ENCODE results near the gene ABLIM2. TPM values are rescaled to one million over a fixed set of nuclear protein-coding genes. Genes with fewer than 3 reads are reported as not detected.

The ABLIM2 gene
- total and polyA plus RNA-seq, 2 experiments from 2014 or later: 1.5 to 4.3 TPM

DNA sequence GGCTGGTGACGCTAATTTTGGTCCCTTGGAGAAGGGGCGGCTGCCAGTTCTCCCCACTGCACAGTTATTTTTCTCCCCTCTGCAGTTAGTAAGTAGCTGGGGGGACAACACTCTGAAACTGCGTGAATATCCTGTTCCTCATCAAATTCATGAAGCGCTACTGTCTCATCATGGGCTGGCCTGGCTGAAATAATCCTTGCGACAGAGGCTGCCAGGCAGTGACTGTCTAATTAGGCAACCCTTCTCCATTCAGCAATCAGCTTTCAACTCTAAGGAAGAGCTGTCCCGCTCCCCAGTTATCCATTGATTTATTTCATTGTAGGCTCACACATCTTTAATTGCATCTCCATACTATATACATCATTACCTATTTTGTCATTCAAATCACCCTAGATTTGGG, 48.7 kb upstream of the ABLIM2 start:
- no peaks in the 10 kb centered on the region for H3K36me3 ChIP-seq (ENCODE audit: insufficient read depth)
- no peak overlapping the region for H3K4me3 ChIP-seq
- no peaks in the 10 kb centered on the region for H3K4me1 ChIP-seq (ENCODE audit: insufficient read depth)
- no peak for TF ChIP-seq NANOG (IDR thresholded peaks at IDR 0.05; ENCODE audit: borderline replicate concordance)
- TF ChIP-seq, protein P1, sequence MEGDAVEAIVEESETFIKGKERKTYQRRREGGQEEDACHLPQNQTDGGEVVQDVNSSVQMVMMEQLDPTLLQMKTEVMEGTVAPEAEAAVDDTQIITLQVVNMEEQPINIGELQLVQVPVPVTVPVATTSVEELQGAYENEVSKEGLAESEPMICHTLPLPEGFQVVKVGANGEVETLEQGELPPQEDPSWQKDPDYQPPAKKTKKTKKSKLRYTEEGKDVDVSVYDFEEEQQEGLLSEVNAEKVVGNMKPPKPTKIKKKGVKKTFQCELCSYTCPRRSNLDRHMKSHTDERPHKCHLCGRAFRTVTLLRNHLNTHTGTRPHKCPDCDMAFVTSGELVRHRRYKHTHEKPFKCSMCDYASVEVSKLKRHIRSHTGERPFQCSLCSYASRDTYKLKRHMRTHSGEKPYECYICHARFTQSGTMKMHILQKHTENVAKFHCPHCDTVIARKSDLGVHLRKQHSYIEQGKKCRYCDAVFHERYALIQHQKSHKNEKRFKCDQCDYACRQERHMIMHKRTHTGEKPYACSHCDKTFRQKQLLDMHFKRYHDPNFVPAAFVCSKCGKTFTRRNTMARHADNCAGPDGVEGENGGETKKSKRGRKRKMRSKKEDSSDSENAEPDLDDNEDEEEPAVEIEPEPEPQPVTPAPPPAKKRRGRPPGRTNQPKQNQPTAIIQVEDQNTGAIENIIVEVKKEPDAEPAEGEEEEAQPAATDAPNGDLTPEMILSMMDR (conservative IDR thresholded peaks at IDR 0.05; ENCODE audit: low read depth in 2 of 2): no peak
- no peak for TF ChIP-seq STAT1 (IDR thresholded peaks at IDR 0.05; ENCODE audit: unreplicated experiment)
- no peak for TF ChIP-seq CREB1 (CRISPR knock-in tag; IDR thresholded peaks at IDR 0.05; ENCODE audit: low read depth)
- no peak for TF ChIP-seq ZNF331 (CRISPR knock-in tag; IDR thresholded peaks at IDR 0.05; ENCODE audit: low read depth)
- no peak for TF ChIP-seq ZNF114 (CRISPR knock-in tag; IDR thresholded peaks at IDR 0.05)
- TF ChIP-seq, protein P2, sequence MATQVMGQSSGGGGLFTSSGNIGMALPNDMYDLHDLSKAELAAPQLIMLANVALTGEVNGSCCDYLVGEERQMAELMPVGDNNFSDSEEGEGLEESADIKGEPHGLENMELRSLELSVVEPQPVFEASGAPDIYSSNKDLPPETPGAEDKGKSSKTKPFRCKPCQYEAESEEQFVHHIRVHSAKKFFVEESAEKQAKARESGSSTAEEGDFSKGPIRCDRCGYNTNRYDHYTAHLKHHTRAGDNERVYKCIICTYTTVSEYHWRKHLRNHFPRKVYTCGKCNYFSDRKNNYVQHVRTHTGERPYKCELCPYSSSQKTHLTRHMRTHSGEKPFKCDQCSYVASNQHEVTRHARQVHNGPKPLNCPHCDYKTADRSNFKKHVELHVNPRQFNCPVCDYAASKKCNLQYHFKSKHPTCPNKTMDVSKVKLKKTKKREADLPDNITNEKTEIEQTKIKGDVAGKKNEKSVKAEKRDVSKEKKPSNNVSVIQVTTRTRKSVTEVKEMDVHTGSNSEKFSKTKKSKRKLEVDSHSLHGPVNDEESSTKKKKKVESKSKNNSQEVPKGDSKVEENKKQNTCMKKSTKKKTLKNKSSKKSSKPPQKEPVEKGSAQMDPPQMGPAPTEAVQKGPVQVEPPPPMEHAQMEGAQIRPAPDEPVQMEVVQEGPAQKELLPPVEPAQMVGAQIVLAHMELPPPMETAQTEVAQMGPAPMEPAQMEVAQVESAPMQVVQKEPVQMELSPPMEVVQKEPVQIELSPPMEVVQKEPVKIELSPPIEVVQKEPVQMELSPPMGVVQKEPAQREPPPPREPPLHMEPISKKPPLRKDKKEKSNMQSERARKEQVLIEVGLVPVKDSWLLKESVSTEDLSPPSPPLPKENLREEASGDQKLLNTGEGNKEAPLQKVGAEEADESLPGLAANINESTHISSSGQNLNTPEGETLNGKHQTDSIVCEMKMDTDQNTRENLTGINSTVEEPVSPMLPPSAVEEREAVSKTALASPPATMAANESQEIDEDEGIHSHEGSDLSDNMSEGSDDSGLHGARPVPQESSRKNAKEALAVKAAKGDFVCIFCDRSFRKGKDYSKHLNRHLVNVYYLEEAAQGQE (IDR thresholded peaks at IDR 0.05; ENCODE audit: unreplicated experiment): no peak
- TF ChIP-seq JUNB (IDR thresholded peaks at IDR 0.05; ENCODE audit: unreplicated experiment): no peak
- no peak for TF ChIP-seq POLR2AphosphoS5 (IDR thresholded peaks at IDR 0.05; ENCODE audit: low read depth)
- TF ChIP-seq, protein P3, sequence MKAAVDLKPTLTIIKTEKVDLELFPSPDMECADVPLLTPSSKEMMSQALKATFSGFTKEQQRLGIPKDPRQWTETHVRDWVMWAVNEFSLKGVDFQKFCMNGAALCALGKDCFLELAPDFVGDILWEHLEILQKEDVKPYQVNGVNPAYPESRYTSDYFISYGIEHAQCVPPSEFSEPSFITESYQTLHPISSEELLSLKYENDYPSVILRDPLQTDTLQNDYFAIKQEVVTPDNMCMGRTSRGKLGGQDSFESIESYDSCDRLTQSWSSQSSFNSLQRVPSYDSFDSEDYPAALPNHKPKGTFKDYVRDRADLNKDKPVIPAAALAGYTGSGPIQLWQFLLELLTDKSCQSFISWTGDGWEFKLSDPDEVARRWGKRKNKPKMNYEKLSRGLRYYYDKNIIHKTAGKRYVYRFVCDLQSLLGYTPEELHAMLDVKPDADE (IDR thresholded peaks at IDR 0.05): no peak
- TF ChIP-seq, protein P4, sequence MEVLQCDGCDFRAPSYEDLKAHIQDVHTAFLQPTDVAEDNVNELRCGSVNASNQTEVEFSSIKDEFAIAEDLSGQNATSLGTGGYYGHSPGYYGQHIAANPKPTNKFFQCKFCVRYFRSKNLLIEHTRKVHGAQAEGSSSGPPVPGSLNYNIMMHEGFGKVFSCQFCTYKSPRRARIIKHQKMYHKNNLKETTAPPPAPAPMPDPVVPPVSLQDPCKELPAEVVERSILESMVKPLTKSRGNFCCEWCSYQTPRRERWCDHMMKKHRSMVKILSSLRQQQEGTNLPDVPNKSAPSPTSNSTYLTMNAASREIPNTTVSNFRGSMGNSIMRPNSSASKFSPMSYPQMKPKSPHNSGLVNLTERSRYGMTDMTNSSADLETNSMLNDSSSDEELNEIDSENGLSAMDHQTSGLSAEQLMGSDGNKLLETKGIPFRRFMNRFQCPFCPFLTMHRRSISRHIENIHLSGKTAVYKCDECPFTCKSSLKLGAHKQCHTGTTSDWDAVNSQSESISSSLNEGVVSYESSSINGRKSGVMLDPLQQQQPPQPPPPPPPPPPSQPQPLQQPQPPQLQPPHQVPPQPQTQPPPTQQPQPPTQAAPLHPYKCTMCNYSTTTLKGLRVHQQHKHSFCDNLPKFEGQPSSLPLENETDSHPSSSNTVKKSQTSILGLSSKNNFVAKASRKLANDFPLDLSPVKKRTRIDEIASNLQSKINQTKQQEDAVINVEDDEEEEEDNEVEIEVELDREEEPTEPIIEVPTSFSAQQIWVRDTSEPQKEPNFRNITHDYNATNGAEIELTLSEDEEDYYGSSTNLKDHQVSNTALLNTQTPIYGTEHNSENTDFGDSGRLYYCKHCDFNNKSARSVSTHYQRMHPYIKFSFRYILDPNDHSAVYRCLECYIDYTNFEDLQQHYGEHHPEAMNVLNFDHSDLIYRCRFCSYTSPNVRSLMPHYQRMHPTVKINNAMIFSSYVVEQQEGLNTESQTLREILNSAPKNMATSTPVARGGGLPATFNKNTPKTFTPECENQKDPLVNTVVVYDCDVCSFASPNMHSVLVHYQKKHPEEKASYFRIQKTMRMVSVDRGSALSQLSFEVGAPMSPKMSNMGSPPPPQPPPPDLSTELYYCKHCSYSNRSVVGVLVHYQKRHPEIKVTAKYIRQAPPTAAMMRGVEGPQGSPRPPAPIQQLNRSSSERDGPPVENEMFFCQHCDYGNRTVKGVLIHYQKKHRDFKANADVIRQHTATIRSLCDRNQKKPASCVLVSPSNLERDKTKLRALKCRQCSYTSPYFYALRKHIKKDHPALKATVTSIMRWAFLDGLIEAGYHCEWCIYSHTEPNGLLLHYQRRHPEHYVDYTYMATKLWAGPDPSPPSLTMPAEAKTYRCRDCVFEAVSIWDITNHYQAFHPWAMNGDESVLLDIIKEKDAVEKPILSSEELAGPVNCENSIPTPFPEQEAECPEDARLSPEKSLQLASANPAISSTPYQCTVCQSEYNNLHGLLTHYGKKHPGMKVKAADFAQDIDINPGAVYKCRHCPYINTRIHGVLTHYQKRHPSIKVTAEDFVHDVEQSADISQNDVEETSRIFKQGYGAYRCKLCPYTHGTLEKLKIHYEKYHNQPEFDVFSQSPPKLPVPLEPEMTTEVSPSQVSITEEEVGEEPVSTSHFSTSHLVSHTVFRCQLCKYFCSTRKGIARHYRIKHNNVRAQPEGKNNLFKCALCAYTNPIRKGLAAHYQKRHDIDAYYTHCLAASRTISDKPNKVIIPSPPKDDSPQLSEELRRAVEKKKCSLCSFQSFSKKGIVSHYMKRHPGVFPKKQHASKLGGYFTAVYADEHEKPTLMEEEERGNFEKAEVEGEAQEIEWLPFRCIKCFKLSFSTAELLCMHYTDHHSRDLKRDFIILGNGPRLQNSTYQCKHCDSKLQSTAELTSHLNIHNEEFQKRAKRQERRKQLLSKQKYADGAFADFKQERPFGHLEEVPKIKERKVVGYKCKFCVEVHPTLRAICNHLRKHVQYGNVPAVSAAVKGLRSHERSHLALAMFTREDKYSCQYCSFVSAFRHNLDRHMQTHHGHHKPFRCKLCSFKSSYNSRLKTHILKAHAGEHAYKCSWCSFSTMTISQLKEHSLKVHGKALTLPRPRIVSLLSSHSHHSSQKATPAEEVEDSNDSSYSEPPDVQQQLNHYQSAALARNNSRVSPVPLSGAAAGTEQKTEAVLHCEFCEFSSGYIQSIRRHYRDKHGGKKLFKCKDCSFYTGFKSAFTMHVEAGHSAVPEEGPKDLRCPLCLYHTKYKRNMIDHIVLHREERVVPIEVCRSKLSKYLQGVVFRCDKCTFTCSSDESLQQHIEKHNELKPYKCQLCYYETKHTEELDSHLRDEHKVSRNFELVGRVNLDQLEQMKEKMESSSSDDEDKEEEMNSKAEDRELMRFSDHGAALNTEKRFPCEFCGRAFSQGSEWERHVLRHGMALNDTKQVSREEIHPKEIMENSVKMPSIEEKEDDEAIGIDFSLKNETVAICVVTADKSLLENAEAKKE (CRISPR knock-in tag; IDR thresholded peaks at IDR 0.05): no peak
- TF ChIP-seq EZH2phosphoT487 (IDR thresholded peaks at IDR 0.05; ENCODE audit: unreplicated experiment): no peak
- no peak for TF ChIP-seq EZH2 (IDR thresholded peaks at IDR 0.05; ENCODE audit: low read depth, unreplicated experiment)
- no peaks in the 10 kb centered on the region for H3K27me3 ChIP-seq (ENCODE audit: insufficient read depth)
- ATAC-seq: no peak
- Mint-ChIP-seq H3K9me3 (no peaks in the 10 kb centered on the region), H3K27ac (no peak overlapping the region), H3K36me3 (ENCODE audit: low read depth) (no peaks in the 10 kb centered on the region), H3K4me3 (no peak overlapping the region), H3K27me3 (ENCODE audit: insufficient read depth, low read depth, poor library complexity) (peaks cover 8% of the 10 kb centered on the region), H3K4me1 (peaks cover 15% of the 10 kb centered on the region)
- no peaks in the 10 kb centered on the region for H3K79me2 ChIP-seq (replicated peaks; ENCODE audit: insufficient read depth)
- no peak for DNase-seq (ENCODE audit: low spot score)
- H2AFZ ChIP-seq: no peak overlapping the region
- H3K27ac ChIP-seq (ENCODE audit: low read depth): no peak overlapping the region
- no peaks in the 10 kb centered on the region for H4K20me1 ChIP-seq (replicated peaks; ENCODE audit: insufficient read depth)
- no peak overlapping the region for H3K4me2 ChIP-seq
- no peaks in the 10 kb centered on the region for H3K9me2 ChIP-seq (ENCODE audit: insufficient read depth)
- no peaks in the 10 kb centered on the region for H3F3A ChIP-seq (replicated peaks; ENCODE audit: low read depth)
